Testis (tissue), 3 donors: ENCODE measurements around the gene ATP2A1. TPM values are rescaled to one million over a fixed set of nuclear protein-coding genes. Genes with fewer than 3 reads are reported as not detected.
A peak's percentile ranks its signal among the peaks of the same experiment; 100 is the strongest.

Experiments
- DNase-seq: peaks from one replicate; pipeline ENCODE4 v3.0.0-alpha.2; 2019
- H3K27ac ChIP-seq, 2 donors: fragments of 200-600 bp; sonication (generic); one replicate each; pipeline ENCODE4 v1.5.1; 2019
- H3K27me3 ChIP-seq: fragments of 200-600 bp; sonication (generic); one replicate; pipeline ENCODE4 v1.5.1; 2019
- H3K36me3 ChIP-seq: fragments of 200-600 bp; sonication (generic); one replicate; pipeline ENCODE4 v1.5.1; 2017; ENCODE audit warnings: low read depth; ENCODE audit errors: missing control alignments
- H3K4me1 ChIP-seq: fragments of 200-600 bp; sonication (generic); one replicate; pipeline ENCODE4 v1.5.1; 2019
- H3K4me3 ChIP-seq, 2 donors: fragments of 200-600 bp; sonication (generic); one replicate each; pipeline ENCODE4 v1.5.1; 2017 to 2019
- H3K9me3 ChIP-seq: fragments of 200-600 bp; sonication (generic); one replicate; pipeline ENCODE4 v1.5.1; 2017
- CTCF ChIP-seq, 3 experiments: fragments of 450-650 bp in 2 of 3; fragments of 200-600 bp in 1 of 3; sonication (generic) in 1 of 3; IDR thresholded peaks; one replicate each; pipeline ENCODE4 v1.5.1; 2016 to 2019; ENCODE audit warnings: antibody characterized with exemption in 3 of 3, mild to moderate bottlenecking in 2 of 3, moderate library complexity in 1 of 3
- POLR2A ChIP-seq: fragments of 450-650 bp; IDR thresholded peaks from one replicate; pipeline ENCODE4 v1.6.1; 2017; ENCODE audit warnings: antibody characterized with exemption, mild to moderate bottlenecking, moderate library complexity
- WGBS, 2 donors: methylation state at CpG; one replicate each; pipeline ENCODE4 v1.1.5; 2018; 5-methylcytosine and 5-hydroxymethylcytosine counted together
- intact Hi-C: fragments of 100-400 bp; cut with DNase I; formaldehyde crosslinking; loops from one replicate; pipeline ENCODE4 v1.15.1; 2023; ENCODE audit warnings: low total_unique reads
- polyA plus RNA-seq: library from polyadenylated mRNA; stranded (reverse); fragments of 350-450 nt; fragmentation: Illumina TruSeq; extraction: RNeasy Lipid Tissue Mini Kit (QIAGEN cat#74804); gene quantifications from one replicate; pipeline ENCODE4 v1.2.3, GENCODE V29; 2014; ENCODE audit warnings: low read depth, low replicate concordance; ENCODE audit not compliant: insufficient read depth
- total RNA-seq, 2 donors: library from RNA; depleted of rRNA; stranded (reverse); fragments of >200 nt; gene quantifications; one replicate each; pipeline ENCODE4 v1.2.3, GENCODE V29; 2016

The ATP2A1 gene
- total and polyA plus RNA-seq, 3 donors from 2014 or later, result 9.1 to 17.3 (median 12.2) TPM

DNA sequence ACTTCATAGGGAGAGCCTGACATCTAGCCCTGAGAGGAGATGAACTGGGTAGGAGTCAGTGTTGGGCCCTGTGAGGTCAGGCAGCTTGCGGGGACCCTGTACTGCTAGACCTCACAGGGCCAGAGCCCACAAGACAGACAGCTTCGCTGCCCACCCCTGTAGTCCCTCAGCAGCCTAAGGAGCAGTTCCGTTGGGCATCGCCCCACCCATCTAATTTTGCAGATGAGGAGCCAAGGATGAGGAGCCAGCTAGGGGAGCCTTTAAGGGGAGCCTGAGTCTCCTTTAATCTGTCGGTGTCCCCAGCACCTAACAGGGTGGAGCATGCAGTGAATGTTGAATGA, 31.4 kb upstream of the ATP2A1 start:
- Histone ChIP-seq H3K27me3 (no peaks in the 10 kb centered on the region), H3K4me3 (peak overlapping the region; percentile 80 to 90), H3K4me1 (peaks cover 13% of the 10 kb centered on the region), H3K36me3 (no peaks in the 10 kb centered on the region), H3K9me3 (no peaks in the 10 kb centered on the region), H3K27ac (peak overlapping the region; percentile 74 to 81)
- intact Hi-C loops, result no loop called here
- TF ChIP-seq CTCF (IDR thresholded peaks at IDR 0.05), result no peak
- peak; percentile 25 for DNase-seq
- 9 to 11% methylated on average over 4 to 5 of the region's 5 CpGs for WGBS, 2 donors

DNA sequence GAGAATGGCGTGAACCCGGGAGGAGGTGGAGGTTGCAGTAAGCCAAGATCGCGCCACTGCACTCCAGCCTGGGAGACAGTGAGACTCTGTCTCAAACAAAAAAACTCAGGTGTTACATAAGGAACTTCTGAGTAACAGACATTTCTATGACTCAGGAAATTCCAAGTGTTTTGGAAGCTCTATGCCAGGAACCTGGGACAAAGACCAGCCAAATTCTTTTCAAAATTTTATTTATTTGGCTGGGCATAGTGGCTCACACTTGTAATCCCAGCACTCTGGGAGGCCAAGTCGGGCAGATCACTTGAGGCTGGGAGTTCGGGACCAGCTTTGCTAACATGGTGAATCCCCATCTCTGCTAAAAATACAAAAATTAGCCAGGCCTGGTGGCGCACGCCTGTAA, 19.9 kb upstream of the ATP2A1 start:
- 88 to 93% methylated on average over 8 of the region's 8 CpGs for WGBS, 2 donors

DNA sequence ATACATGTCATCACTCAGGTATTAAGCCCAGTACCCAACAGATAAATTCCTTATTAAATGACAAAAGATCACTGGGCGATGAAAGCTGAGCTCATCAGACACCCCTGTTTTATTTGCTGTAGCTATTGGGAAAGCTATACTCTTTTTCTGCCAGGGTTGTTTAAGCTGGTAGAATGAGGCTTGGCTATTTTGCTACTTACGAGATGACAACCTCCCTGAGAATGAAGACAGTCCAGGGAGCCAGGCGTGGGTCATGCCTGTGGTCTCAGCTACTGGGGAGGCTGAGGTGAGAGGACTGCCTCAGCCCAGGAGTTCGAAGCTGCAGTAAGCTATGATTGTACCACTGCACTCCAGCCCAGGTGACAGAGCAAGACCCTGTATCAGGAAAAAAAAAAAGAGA, 19.0 kb upstream of the ATP2A1 start:
- Histone ChIP-seq H3K4me1 (peaks cover 7% of the 10 kb centered on the region), H3K4me3 (no peak overlapping the region), H3K27me3 (no peaks in the 10 kb centered on the region), H3K9me3 (no peaks in the 10 kb centered on the region), H3K36me3 (no peaks in the 10 kb centered on the region), H3K27ac (no peak overlapping the region)
- DNase-seq, result no peak
- 77 to 87% methylated on average over 4 of the region's 4 CpGs for WGBS, 2 donors
- TF ChIP-seq CTCF (IDR thresholded peaks at IDR 0.05) (no peak), POLR2A (no peak)
- intact Hi-C loops, result no loop called here

More for the DNA sequence above, 19.9 kb upstream of the ATP2A1 start:
- no peaks in the 10 kb centered on the region for H3K9me3 ChIP-seq
- no peak overlapping the region for H3K27ac ChIP-seq
- intact Hi-C loops, result no loop called here
- no peak for DNase-seq
- peaks cover 7% of the 10 kb centered on the region for H3K4me1 ChIP-seq
- H3K27me3 ChIP-seq, result no peaks in the 10 kb centered on the region
- no peaks in the 10 kb centered on the region for H3K36me3 ChIP-seq
- no peak overlapping the region for H3K4me3 ChIP-seq
- TF ChIP-seq CTCF (IDR thresholded peaks at IDR 0.05), result no peak
- no peak for TF ChIP-seq POLR2A

DNA sequence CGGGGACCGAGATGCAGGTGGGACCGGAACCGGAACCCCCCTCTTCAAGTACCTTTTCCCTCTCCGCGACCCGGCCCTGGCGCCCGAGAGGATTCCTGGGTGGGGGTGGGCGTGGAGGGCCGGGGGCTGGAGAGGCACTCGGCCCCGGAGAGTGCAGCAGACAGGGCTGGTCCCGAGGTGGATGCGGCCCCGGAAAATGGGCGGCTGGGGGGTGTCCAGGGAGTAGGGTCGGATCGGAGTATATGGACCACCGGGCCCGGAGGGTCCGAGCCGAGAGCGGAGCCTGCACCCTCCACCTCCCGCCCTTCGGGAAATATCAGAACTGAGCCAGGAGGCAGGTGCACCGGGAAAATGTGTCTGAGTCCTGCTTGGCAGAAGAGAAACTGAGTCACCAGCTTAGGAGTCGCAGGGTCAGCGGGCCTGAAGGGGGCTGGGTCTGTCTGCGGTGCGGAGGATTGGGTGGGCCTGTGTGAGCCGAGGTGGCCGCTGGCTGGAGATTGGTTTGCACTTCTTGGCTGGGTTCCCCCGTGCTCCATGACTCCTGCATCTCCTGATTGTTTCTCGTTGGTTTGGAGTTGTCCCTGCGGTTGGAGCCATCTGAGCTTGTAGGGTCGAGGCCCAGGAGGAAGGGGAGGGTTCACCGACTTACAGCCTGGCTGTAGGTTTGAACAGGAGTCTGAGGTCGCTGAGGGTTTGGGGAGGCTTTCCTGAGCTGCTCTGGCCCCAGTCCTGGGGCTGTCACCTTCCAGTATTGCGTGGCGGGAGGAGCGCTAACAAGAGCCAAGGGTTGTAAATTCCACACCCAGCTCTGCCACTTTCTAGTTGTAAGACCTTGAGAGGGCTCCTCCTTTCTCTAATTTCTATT, 14.1 kb upstream of the ATP2A1 start:
- Histone ChIP-seq H3K4me3 (peak overlapping the region; percentile 90 to 93), H3K9me3 (no peaks in the 10 kb centered on the region), H3K27me3 (no peaks in the 10 kb centered on the region), H3K27ac (peak overlapping the region; percentile 88 to 94), H3K4me1 (peaks cover 34% of the 10 kb centered on the region), H3K36me3 (no peaks in the 10 kb centered on the region)
- DNase-seq, result peak; percentile 60
- intact Hi-C loops, result no loop called here
- TF ChIP-seq POLR2A (no peak), CTCF (IDR thresholded peaks at IDR 0.05) (no peak)
- WGBS, 2 donors, result 1 to 2% methylated on average over 19 to 42 of the region's 42 CpGs
